Fibroblast of skin of right biceps (primary cell): Measurements from ENCODE around the gene FAM163A.

ENCODE experiments used
- DNase-seq: peaks from one replicate; pipeline ENCODE4 v3.0.0-alpha.2; 2013

FAM163A gene

DNA sequence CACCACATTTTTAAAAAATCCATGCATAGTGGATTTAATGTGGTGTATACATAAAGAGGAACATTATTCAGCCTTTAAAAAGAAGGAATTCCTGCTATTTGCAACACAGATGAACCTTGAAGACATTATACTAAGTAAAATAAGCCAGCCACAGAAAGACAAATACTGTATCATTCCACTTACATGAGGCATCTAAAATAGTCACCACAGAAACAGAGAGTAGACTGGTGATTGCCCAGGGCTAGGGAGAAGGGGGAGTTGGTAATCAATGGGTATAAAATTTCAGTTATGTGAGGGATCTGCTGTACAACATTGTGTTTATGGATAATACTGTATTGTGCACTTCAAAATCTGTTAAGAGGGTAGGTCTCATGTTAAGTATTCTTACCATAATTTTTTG is 10.0 kb downstream of the FAM163A start:
- peak; percentile 6 for DNase-seq

DNA sequence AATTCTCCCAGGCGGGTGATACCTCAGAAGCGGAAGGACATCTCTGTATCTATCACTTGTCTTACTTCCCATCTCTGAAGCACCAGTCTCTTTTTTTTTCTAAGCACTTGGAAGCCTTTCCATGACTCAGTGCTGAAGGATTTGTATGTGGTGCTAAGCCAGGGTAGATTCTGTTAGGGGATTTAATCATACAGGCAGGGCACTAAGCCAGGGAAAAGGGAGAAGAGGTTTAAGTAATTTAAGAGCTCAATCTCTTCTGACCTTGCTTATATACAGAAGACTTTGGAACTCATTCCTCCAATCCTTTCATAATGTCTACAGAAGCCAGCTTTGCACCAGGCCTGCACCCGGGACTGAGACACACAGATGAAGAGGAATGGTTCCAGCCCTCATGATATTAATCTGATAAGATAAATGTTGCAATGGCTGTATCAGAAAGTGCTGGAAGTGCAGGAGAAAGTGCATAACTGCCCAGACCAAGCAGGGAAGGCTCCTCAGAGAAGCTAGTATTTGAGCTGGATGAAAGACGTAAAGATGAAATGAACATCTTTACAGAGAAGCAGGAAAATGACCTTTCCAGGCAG is 11.0 kb downstream of the FAM163A start:
- DNase-seq = peak; percentile 82

DNA sequence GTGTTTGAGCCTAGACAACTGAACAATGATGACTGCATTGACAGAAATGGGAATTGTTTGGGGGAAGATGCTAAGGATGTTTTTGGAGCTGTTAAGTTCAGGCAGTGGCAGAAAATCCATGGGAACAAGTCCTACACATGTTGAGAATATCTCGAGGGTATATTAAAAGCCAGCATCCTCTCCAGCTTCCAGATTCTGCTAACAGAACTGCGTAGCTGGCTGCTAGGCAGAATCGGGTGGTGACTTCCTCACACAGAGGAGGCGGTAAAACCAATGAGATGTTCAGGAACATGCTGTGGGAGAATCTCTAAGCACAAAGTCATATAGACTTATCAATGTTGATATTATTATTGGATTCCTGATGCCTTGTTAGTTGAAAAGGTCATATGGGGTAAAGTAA is 14.8 kb downstream of the FAM163A start:
- DNase-seq = no peak

DNA sequence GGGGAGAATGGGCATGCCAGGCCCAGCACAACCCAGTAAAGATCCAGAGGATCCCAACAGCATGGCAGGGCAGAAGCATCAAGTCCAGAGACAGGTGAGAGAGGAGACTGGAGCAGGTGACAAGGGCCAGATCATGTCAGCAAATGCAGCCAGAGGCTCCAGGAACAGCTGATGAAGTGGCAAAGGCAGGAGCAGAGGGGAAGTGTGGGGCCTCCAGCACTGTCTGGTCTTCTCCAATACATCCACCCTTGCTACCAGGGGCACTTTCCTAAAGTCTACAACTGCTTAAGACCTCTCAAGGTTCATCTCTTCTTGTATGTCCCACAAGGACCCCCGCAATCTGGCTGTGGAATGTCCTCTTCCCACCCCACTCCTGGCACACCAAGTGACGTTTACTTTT is 17.4 kb downstream of the FAM163A start:
- no peak for DNase-seq

DNA sequence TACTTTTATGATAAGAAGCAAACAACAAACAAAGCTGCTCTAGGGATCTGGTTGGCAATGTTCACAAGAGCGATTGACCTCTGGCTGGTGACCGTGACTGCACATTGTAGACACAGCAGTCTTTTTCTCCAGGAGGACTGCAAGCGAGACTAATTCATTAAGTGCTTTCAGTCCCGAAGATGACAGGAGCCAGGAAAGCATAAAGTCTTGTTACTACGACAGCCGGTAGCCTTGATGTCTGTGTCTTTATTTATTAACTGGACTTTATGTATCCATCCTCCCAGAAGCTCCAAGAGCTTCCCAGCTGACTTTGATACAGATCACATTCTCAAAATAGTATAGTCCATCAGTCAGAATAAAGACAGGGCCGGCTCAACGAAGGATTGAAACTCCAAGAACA is 18.2 kb downstream of the FAM163A start:
- no peak for DNase-seq

DNA sequence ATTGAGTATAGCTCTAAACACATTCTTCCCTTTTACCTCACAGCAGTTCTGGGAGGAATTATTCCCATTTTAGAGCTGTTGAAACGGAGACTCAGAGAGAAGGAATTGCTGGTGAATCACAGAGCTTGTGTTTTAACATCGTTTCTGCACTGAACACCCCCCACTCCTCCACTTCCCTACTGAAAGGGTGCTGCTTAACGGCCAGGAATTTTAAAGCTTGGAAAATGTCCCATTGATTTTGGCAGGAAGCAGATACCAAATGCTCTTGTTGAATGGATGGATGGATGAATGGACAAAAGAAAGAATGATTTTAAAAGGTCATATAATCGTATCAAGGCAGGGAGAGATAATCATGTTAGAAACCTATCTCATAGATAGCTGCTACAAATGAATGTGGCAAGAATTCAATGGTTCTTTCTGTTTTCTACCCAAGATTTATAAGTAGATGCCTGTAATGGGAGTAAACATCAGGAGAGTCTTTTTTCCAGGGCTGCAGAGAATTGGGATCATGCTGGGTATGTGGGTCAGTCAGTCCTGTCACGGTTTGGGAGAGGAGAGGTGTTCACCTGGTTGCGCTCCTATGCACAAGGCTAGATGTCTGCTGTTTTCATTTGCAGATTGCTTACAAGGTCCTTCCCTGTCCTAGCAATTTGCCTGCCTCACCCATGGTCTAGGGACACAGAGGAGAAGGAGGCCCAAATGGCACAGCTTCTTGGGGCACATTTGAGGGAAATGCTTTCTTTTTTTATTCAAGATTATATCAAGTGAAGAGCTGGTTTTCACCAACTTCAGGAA is 19.0 kb downstream of the FAM163A start:
- DNase-seq = peak; percentile 41

DNA sequence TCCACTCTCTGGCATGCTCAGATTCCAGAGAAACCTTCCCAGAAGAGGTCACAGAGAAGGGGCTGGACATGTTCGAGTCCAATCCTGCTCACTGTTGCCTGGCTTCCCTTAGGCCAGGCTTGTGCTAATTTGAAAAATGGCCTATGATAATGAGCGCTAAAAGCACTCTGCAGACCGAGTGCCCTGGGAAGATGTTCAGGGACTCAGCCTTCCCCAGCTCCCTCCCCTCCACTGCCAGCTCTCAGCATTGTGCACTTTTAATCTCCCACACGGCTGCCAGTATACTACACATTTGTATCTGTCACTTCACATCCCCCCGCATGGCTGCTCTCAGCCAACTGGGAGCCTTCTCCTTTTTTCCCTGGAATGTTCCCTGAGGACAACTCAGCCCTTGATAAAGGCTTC is 24.1 kb downstream of the FAM163A start:
- no peak for DNase-seq

DNA sequence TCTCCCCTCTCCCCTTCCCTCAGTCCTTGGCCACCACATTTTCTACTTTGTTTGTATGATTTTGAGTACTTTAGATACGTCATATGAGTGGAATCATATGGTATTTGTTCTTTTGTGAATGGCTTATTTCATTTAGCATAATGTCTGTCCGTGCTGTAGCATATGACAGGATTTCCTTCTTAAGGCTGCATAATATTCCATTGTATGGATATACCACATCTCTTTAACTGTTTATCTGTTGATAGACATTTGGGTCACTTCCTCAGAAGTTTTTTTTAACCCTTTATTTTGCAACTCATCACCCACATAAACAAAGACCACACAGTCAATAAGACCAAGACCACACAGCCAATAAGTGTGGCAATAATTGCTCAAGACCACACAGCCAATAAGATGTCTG is 24.9 kb downstream of the FAM163A start:
- DNase-seq = no peak

DNA sequence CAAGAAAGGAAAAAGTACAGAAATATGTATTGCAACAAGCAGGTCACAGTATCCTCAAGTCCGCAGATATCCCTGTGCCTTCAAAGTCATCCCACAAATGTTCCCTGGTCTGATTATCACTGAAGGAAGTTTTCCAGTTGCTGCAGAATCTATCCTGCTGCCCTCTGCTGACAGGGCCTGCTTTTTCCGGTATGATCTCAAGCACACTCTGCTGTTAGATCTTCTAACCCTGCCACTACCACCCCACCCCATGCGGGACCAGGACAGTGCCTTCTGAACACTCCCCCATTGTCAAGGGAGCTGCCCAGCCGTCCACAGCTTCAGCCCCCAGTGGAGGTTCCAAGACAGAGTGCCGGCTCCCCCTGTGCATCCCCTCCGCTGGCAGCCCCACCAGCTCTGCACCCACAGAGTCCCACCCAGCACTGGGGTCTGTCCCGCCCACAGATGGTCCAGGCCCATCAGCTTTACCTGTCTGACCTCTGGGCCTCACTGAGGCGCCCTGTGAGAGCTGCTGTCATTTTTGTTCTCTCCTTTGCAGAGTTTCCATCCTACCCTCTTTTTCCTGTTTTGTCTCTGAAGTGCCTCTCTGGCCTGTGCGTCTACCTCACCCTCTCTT is 27.9 kb downstream of the FAM163A start:
- DNase-seq = no peak

DNA sequence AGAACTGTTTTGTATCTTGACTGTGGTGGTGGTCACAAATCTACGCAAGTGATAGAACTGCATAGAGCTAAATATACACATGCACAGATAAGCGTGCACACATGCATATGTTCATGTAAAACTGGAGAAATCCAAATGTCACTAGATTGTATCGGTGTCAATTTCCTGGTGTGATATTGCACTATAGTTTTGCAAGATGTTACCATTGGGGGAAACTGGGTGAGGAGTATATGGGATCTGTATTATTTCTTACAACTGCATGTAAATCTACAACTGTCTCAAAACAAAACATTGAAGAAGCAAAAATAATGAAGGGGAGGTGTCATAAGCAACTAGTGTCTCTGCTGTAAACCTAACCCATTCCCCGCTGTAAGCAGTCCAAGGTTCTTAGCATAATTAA is 30.2 kb downstream of the FAM163A start:
- DNase-seq = no peak

DNA sequence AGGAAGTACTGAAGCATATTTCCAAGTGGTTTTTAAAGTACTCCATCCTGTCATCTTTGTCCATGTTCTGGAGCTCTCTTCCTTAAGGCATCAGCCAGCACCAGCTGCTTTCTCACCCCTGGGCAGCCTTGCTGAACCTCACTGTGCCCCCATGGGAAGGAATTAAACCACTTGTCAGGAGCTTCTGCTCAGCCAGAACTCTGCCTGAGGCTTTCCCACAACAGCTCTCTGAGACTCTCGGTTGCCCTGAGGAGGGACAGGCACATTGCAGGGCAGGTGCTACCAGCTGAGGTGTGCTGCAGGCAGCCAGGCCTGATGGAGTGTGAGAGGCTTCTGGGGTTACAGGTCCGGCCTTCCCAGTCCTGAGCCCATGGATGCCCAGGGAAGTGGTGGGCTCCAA is 30.9 kb downstream of the FAM163A start:
- DNase-seq = no peak

DNA sequence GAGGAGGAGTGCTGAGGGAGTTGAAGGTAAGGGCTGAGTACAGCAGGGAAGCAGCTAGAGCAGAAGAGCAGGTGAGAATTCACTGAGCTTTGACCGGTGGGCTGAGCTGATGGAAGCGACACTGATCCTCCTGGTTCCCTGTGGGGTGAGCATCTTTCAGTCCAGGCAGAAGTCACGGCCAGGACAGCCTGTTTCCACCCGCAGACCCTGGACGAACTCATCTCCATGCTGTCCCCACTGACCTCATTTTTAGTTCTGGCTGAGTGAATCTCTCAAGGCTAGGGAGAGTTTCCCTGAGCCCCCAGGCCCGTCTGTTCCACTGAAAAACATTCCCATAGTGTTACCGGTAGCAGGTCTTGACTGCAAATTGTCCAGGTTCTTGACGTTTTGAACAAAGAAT is 31.5 kb downstream of the FAM163A start:
- no peak for DNase-seq

DNA sequence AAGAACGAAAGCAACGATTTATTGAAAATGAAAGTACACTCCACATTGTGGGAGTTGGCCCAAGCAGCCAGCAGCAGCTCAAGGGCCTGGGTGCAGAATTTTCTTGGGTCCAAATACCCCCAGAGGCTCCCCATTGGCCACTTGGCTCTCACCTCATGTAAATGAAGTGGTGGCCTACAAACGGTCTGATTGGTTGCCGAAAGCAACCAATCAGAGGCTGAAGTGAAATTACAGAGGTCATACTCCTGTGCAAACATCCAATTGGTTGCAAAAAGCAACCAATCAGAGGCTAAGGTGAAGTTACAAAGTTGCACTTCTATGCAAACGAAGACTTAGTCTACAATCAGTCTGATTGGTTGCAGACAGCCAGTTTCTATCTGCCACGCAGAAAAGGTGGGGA is 31.9 kb downstream of the FAM163A start:
- no peak for DNase-seq

DNA sequence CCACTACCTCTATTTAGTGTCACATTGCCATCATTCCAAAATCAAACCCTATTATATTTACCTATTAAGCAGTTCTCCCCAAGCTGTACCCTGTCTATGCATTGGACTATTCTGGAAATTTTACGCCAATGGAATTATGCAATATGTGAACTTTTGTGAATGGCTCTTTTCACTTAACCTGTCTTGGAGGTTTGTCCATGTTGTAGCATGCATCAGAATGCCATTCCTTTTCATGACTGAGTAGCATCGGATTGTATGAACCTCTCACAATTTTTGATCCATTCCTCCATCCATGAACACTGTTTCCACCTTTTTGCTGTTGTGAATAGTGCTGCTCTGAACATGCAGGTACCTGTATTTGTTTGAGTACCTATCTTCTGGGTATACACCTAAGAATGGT is 33.7 kb downstream of the FAM163A start:
- DNase-seq = no peak

DNA sequence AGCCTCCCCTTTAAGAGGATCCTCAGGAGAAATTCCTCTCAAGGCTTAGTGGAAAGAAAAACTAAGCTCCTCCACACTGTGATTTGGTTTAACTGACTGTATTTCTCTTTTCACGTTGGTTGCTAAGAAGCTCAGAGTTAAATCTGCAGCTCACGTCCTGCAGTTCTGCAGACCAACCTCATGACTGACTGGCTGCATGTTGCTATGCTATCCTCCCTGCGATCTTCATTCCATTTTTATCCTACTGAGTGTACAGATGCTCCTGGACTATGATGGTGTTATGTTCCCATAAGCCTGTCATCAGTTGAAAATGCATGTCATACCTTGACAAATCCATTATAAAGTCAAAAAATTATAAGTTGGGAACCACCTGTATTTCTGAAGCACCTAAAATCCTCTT is 34.6 kb downstream of the FAM163A start:
- DNase-seq = no peak

DNA sequence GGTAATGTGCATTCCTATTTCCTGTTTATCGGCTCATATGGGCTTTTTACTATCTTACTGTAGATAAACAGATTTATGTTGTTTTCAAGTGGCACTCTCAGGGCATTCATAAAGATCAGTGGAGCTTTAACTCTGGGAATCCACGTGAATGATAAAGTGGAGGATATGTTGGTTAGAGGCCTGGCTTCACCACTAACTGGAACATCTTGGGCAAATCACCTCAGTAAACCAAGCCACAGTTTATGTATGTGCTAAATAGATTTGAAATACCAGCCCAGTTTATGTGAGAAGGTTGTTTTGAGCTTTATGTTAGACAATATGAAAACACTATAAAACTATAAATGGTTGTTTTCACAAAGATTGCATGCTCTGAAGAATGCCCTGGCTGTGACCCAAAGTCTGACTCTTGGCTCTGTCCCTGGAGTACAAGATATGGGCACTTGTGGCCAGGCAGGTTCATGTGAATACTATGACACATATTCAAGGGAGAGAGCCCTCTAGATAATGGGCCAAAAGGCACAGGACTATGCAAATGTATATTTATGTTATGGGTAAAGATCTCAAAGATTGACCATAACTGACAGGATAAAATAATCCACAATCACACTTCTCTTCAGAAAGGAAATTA is 36.7 kb downstream of the FAM163A start:
- DNase-seq = no peak

DNA sequence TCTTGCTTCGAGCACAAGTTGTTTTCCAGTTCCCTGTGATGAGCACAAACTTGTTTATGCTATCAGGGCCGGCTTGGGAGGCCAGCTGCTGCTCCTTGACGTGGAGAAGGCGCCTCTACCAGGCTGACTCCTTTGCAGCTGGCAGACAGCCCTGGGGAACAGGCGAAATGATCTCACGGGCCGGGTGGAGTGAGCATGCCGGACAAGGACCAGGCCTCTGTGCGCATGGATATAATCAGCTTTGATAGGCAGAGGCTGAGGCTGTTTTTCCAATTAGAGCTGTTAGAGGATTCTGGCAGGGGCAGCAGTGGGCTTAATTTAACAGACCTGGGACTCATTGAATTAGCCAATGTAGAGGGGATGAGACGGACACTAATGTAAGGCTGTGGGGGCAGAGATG is 38.9 kb downstream of the FAM163A start:
- no peak for DNase-seq

DNA sequence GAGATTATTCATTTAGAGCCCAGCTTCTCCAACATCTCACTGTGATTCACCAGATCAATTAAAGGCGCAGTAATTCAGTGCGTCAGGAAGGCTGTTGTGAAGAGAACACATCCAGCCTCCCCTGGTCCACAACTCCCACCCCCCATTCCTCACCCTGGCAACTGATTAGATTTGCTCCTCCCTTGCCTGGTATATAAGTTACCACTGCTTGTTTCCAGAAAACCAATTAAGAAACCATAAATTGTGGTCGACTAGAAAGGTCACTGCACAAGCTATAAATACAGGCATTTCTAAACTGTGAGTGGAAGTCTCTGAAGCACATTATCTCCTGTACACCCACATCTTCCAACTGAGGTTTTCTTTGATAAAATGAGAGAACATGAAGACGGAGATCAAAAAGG is 41.9 kb downstream of the FAM163A start:
- DNase-seq = no peak

DNA sequence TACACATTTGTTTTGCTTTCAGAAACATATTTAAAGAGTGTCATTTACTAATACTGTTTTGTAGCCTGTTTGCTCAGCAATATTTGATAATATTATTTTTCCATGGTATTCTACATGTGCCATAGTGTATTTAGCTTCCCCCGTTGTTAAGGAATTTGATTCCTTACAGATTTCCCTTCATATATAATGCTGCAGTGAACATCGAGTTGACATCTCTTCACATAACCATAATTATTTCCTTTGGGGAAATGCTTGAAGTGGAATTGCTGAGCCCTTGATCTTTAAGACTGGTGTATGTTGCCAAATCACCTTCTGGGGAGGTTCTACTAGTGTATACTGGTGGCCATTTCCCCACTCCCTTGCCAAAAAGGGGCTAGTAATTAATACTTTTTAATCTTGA is 42.6 kb downstream of the FAM163A start:
- no peak for DNase-seq

DNA sequence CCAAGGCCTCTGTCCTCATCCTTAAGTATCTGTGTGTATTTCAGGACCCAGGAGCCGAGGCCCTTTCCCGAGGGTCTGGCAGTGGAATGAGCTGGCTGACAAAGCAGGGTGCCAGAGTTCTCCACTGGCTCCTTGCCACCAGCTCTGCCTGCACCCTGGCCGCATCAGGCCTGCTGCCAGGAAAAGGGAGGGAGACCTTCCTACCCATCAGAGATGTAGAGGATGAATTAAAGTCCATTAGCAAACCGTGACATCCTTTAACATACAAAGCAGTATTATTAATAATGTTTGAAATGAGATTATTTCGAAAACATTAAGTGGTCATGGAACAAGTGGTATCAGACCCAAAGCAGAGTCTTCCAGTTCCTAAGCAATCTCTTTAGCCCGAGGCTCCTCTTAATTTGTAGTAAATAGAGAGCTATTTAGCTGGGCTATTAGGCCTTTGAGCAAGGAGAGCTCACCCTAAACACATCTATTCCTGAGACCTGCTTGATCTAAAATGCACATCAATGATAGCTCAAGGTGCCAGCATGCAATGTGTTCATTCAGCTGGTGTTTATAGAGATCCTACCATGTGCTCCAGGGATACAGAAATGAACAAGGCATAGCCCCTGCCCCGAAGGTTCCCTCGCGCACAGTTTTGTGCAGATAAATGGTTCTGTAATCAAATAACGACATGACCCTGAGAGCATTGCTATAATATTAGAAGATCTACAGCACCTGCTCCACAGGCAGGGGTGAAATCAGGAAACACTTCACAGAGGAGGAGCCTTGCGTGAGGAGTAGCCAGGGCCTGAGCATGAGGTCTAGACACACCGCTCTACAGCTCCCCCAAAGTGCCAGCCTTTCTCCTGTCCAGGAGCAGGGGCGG is 44.0 kb downstream of the FAM163A start:
- DNase-seq = no peak

DNA sequence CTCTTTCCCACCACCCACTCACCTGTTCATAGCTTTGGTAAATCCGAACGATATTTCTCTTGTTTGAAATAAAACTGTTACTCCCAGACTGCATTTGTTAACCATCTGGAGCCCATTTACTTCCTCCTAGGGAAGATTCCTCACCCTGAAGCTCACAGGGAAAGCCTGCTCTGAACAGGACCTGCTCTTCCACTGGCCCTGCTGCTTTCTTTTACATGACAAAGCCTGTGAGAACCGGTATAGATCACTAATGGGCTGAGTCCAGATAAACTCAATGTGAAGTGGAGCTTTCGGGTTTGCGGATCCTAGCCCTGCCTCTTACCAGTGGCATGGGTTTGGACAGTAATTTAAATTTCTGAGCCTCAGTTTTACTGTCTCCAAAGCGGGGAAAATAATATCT is 45.2 kb downstream of the FAM163A start:
- DNase-seq = no peak

DNA sequence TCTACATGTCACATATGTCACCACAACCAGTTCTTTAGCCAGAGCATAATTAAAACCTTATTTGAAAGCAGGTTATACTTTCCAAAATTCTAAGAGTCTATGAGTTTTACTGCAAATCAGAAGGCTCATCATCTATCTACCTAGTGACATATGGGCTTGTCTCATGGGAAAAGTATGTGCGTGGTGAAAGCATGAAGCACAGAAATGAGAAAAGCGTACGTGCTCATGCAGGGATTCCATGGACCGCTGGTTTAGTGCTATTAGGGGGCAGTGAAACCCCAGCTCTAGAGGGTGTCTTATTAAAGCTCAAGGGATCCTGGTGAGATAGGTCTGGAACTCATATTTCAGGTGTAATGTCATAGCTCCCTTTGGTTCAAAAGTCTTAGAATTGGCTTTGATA is 50.2 kb downstream of the FAM163A start:
- DNase-seq = peak; percentile 23

DNA sequence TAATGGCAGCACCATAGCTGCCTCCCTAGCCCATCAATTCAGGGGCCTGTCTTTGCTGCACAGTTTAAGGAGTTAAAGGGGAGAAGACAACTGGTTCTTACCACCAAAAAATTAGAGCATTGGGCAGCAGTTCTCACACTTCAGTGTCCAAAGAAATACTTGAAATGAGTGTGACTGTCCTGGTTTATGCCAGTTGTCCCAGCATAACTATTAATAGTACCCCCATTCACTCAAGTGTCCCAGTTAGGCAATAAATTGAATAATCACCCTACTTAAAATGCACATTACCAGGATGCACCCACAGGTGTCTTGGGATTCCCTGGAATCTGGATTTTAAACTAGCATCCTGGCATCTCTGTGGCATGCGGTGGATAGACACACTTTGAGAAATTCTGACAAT is 51.1 kb downstream of the FAM163A start:
- no peak for DNase-seq
